ENCODE results near the gene YY1AP1.

GRCh38 chr1:155650231-155650757 is 38.3 kb downstream of the YY1AP1 start:
- TF ChIP-seq POLR2AphosphoS5 (IDR thresholded peaks at IDR 0.05) (no peak), CTCF (IDR thresholded peaks at IDR 0.05) (no peak), POLR2A (IDR thresholded peaks at IDR 0.05) (no peak), EP300 (IDR thresholded peaks at IDR 0.05) (no peak)
